OCI-LY3 (cell line): ENCODE measurements around the gene DNHD1.

Experiments used
- H2AFZ ChIP-seq: fragments of 200-600, 300-600 bp; shearing (Covaris generic); 2 replicates; pipeline ENCODE4 v1.6.0; 2014; ENCODE audit warnings: antibody characterized with exemption, low read depth, low read length
- H3K27ac ChIP-seq: fragments of 200-600, 300-600 bp; sonication (generic); 2 replicates; pipeline ENCODE4 v1.5.1; 2014; ENCODE audit warnings: mild to moderate bottlenecking, low read length, moderate library complexity, mixed read lengths
- H3K27me3 ChIP-seq: fragments of 200-600, 300-600 bp; sonication (generic); 2 replicates; pipeline ENCODE4 v1.6.1; 2014; ENCODE audit warnings: low read depth, low read length, mixed read lengths
- H3K36me3 ChIP-seq: fragments of 200-600, 300-600 bp; sonication (generic); replicated peaks from 2 replicates; pipeline ENCODE3; 2014; ENCODE audit warnings: low read depth, low read length, mixed read lengths
- H3K4me1 ChIP-seq: fragments of 300-600, 200-600 bp; sonication (generic); 2 replicates; pipeline ENCODE4 v1.6.1; 2014; ENCODE audit warnings: low read length, mixed read lengths
- H3K4me2 ChIP-seq: fragments of 200-600, 300-600 bp; sonication (generic); 2 replicates; pipeline ENCODE4 v1.6.1; 2014; ENCODE audit warnings: low read length, mixed read lengths
- H3K4me3 ChIP-seq: fragments of 300-600, 200-600 bp; sonication (generic); 2 replicates; pipeline ENCODE4 v1.5.1; 2014; ENCODE audit warnings: antibody characterized with exemption, mild to moderate bottlenecking, low read length, moderate library complexity
- H3K79me2 ChIP-seq: fragments of 300-600, 200-600 bp; shearing (Covaris generic); 2 replicates; pipeline ENCODE4 v1.6.1; 2014; ENCODE audit warnings: mild to moderate bottlenecking, low read length, mixed read lengths
- H3K9ac ChIP-seq: fragments of 300-600, 200-600 bp; shearing (Covaris generic); 2 replicates; pipeline ENCODE4 v1.6.0; 2014; ENCODE audit warnings: mild to moderate bottlenecking, low read length, moderate library complexity
- H3K9me3 ChIP-seq: fragments of 200-600, 300-600 bp; shearing (Covaris generic); 2 replicates; pipeline ENCODE4 v1.6.1; 2014; ENCODE audit warnings: low read length, mixed read lengths; ENCODE audit not compliant: insufficient read depth
- H4K20me1 ChIP-seq: fragments of 200-600, 300-600 bp; sonication (generic); 2 replicates; pipeline ENCODE4 v1.6.1; 2016; ENCODE audit warnings: low read length, mixed read lengths; ENCODE audit not compliant: insufficient read depth
- CTCF ChIP-seq: fragments of 200-600, 300-600 bp; sonication (generic); IDR thresholded peaks from 2 replicates; pipeline ENCODE4 v1.5.1; 2014; ENCODE audit warnings: antibody characterized with exemption, low read length, low read depth
- EZH2phosphoT487 ChIP-seq: fragments of 200-600 bp; shearing (Covaris generic); IDR thresholded peaks from 2 replicates; pipeline ENCODE4 v1.6.1; 2018; ENCODE audit warnings: antibody characterized with exemption, mixed run types, low read depth

The DNHD1 gene

DNA sequence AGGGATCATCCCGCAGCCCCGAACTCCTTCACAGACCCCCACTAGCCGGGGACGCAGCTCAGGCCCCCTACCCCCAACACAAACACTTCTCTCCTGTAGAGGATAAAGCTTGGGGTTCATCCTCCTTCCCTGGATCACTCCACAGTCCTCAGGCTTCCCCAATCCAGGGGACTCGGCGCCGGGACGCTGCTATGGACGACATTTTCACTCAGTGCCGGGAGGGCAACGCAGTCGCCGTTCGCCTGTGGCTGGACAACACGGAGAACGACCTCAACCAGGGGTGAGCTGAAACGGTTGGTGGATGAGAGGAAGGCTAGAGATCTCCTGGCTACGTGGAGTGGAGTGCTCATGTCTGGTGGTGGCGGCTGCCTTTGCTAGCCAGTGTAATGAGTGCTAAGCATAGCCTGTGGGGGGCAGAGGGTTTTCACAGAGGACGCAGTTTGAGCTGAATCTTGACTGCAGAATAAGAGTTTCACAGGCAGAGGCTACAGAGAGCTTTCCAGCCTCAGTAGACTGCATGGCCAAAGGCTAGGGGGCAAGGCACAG lies 107.1 kb downstream of the DNHD1 start:
- peaks cover 40% of the 10 kb centered on the region for H3K36me3 ChIP-seq
- H4K20me1 ChIP-seq, result 0 out of 2 replicates have a peak, but pooled peaks cover 4% of the 10 kb centered on the region

GRCh38 chr11:6604790-6605189 lies 107.7 kb downstream of the DNHD1 start:
- no peak for TF ChIP-seq CTCF
- no peak for TF ChIP-seq EZH2phosphoT487
- 0 out of 2 replicates have a peak, but pooled peaks cover 4% of the 10 kb centered on the region for H4K20me1 ChIP-seq
- H3K27me3 ChIP-seq, result no peaks in the 10 kb centered on the region
- H3K36me3 ChIP-seq, result peaks cover 39% of the 10 kb centered on the region
- H3K4me2 ChIP-seq, result peak overlapping the region; percentile 98
- peaks cover 50% of the 10 kb centered on the region for H3K4me1 ChIP-seq
- H3K9me3 ChIP-seq, result no peaks in the 10 kb centered on the region
- peak overlapping the region; percentile 98 for H3K9ac ChIP-seq
- H2AFZ ChIP-seq, result no peak overlapping the region
- H3K79me2 ChIP-seq, result peaks cover 63% of the 10 kb centered on the region
- peak overlapping the region; percentile 99 for H3K4me3 ChIP-seq
- H3K27ac ChIP-seq, result peak overlapping the region; percentile 70

More for the DNA sequence above, 107.1 kb downstream of the DNHD1 start:
- H3K9ac ChIP-seq, result peak overlapping the region; percentile 98
- TF ChIP-seq EZH2phosphoT487 (no peak), CTCF (peak; percentile 55)
- H3K27me3 ChIP-seq, result no peaks in the 10 kb centered on the region
- H3K9me3 ChIP-seq, result no peaks in the 10 kb centered on the region
- H3K4me2 ChIP-seq, result peak overlapping the region; percentile 98
- H3K79me2 ChIP-seq, result peaks cover 63% of the 10 kb centered on the region
- H2AFZ ChIP-seq, result peak overlapping the region; percentile 84
- peak overlapping the region; percentile 70 for H3K27ac ChIP-seq
- H3K4me3 ChIP-seq, result peak overlapping the region; percentile 99
- peaks cover 50% of the 10 kb centered on the region for H3K4me1 ChIP-seq

- Histone ChIP-seq H3K9me3 (no peaks in the 10 kb centered on the region), H3K27me3 (no peaks in the 10 kb centered on the region), H3K36me3 (peaks cover 41% of the 10 kb centered on the region), H4K20me1 (0 out of 2 replicates have a peak, but pooled peaks cover 4% of the 10 kb centered on the region), H3K4me3 (peak overlapping the region; percentile 49), H3K4me2 (peak overlapping the region; percentile 77), H3K9ac (peak overlapping the region; percentile 53), H3K4me1 (peaks cover 55% of the 10 kb centered on the region), H2AFZ (no peak overlapping the region), H3K27ac (peak overlapping the region; percentile 89), H3K79me2 (peaks cover 56% of the 10 kb centered on the region)
- no peak for TF ChIP-seq CTCF
- no peak for TF ChIP-seq EZH2phosphoT487
These were observed 109.5 kb downstream of the DNHD1 start for GRCh38 chr11:6606471-6607189.

GRCh38 chr11:6607190-6607795 lies 110.2 kb downstream of the DNHD1 start:
- Histone ChIP-seq H3K9me3 (no peaks in the 10 kb centered on the region), H3K4me1 (peaks cover 49% of the 10 kb centered on the region), H2AFZ (no peak overlapping the region), H4K20me1 (0 out of 2 replicates have a peak, but pooled peaks cover 4% of the 10 kb centered on the region), H3K9ac (peak overlapping the region; percentile 53), H3K27me3 (no peaks in the 10 kb centered on the region), H3K4me3 (peak overlapping the region; percentile 49), H3K27ac (peak overlapping the region; percentile 89), H3K79me2 (peaks cover 52% of the 10 kb centered on the region), H3K36me3 (peaks cover 39% of the 10 kb centered on the region), H3K4me2 (peak overlapping the region; percentile 77)
- TF ChIP-seq CTCF, result no peak
- TF ChIP-seq EZH2phosphoT487, result no peak
